Body of pancreas (tissue), 4 donors: Measurements from ENCODE around the gene GALNT8.

ENCODE experiments used
- CTCF ChIP-seq, 7 experiments: fragments of 450-650 bp in 4 of 7; fragments of 200-600 bp in 3 of 7; sonication (generic) in 3 of 7; IDR thresholded peaks; one replicate each; pipeline ENCODE4 v1.5.1; 2016 to 2019; ENCODE audit warnings: antibody characterized with exemption in 7 of 7
- POLR2A ChIP-seq, 3 donors: fragments of 450-650 bp; IDR thresholded peaks; one replicate each; pipeline ENCODE4 v1.6.1; 2016; ENCODE audit warnings: antibody characterized with exemption in 3 of 3, mild to moderate bottlenecking in 2 of 3

- TF ChIP-seq CTCF (IDR thresholded peaks at IDR 0.05) (no peak), POLR2A (IDR thresholded peaks at IDR 0.05) (no peak)
Observed at GRCh38 chr12:4807813-4808212, 87.6 kb downstream of the GALNT8 start.
